AG09309 (cell line): ENCODE data around the gene ATG13.
A peak's percentile ranks its signal among the peaks of the same experiment; 100 is the strongest.

Experiments used
- DNase-seq: peaks from one replicate; pipeline ENCODE4 v3.0.0-alpha.2; 2010; ENCODE audit warnings: low read depth
- H3K4me3 ChIP-seq: 2 replicates; pipeline ENCODE4 v1.5.1; 2011; ENCODE audit warnings: mild to moderate bottlenecking, low read depth, low read length, moderate library complexity; ENCODE audit not compliant: control insufficient read depth
- CTCF ChIP-seq: IDR thresholded peaks from 2 replicates; pipeline ENCODE4 v1.5.1; 2011; ENCODE audit warnings: mild to moderate bottlenecking, low read depth, low read length, inconsistent platforms; ENCODE audit not compliant: insufficient read depth, control insufficient read depth; ENCODE audit errors: missing control alignments

Gene ATG13

GRCh38 chr11:46672381-46672839 is 55.1 kb downstream of the ATG13 start:
- H3K4me3 ChIP-seq: no peak overlapping the region
- DNase-seq: no peak

GRCh38 chr11:46673713-46674462 is 56.5 kb downstream of the ATG13 start:
- DNase-seq: no peak
- no peak for TF ChIP-seq CTCF
- no peak overlapping the region for H3K4me3 ChIP-seq

More at GRCh38 chr11:46672381-46672839, 55.1 kb downstream of the ATG13 start:
- no peak for TF ChIP-seq CTCF

GRCh38 chr11:46674463-46675287 is 57.3 kb downstream of the ATG13 start:
- DNase-seq: no peak
- no peak overlapping the region for H3K4me3 ChIP-seq
- TF ChIP-seq CTCF: no peak

- TF ChIP-seq CTCF: no peak
- peak; percentile 52 for DNase-seq
- H3K4me3 ChIP-seq: no peak overlapping the region
Observed at GRCh38 chr11:46675288-46675851, 58.0 kb downstream of the ATG13 start.

- no peak for DNase-seq
- no peak overlapping the region for H3K4me3 ChIP-seq
- TF ChIP-seq CTCF: no peak
Observed at GRCh38 chr11:46675949-46676348, 58.6 kb downstream of the ATG13 start.

- no peak for TF ChIP-seq CTCF
- DNase-seq: no peak
- H3K4me3 ChIP-seq: no peak overlapping the region
Observed at GRCh38 chr11:46676436-46677158, 59.2 kb downstream of the ATG13 start.
